Endodermal cell (in vitro differentiated cells): ENCODE measurements around the gene POMC. TPM values are rescaled to one million over a fixed set of nuclear protein-coding genes. Genes with fewer than 3 reads are reported as not detected.

Source experiments
- DNase-seq: peaks from one replicate; pipeline ENCODE4 v3.0.0-alpha.2; 2017
- H3K27ac ChIP-seq: 2 replicates; pipeline ENCODE4 v1.5.1; 2013; ENCODE audit warnings: mild to moderate bottlenecking, low read depth, low read length, moderate library complexity
- H3K27me3 ChIP-seq: 2 replicates; pipeline ENCODE4 v1.6.1; 2013; ENCODE audit warnings: mild to moderate bottlenecking, low read length, moderate library complexity; ENCODE audit not compliant: insufficient read depth, control insufficient read depth, poor library complexity, severe bottlenecking
- H3K36me3 ChIP-seq: 2 replicates; pipeline ENCODE4 v1.7.0; 2013; ENCODE audit warnings: mild to moderate bottlenecking, low read length, moderate library complexity; ENCODE audit not compliant: control insufficient read depth, insufficient read depth
- H3K4me1 ChIP-seq: one replicate; pipeline ENCODE4 v1.7.0; 2013; ENCODE audit warnings: low read length; ENCODE audit not compliant: control insufficient read depth, insufficient read depth
- H3K4me3 ChIP-seq: 2 replicates; pipeline ENCODE4 v1.5.1; 2013; ENCODE audit warnings: mild to moderate bottlenecking, low read length, moderate library complexity
- H3K9ac ChIP-seq: 2 replicates; pipeline ENCODE4 v1.6.1; 2013; ENCODE audit warnings: mild to moderate bottlenecking, low read length, moderate library complexity; ENCODE audit not compliant: poor library complexity, severe bottlenecking; ENCODE audit errors: extremely low read depth
- H3K9me3 ChIP-seq: 2 replicates; pipeline ENCODE4 v1.6.1; 2013; ENCODE audit warnings: mild to moderate bottlenecking, low read length, moderate library complexity; ENCODE audit not compliant: control insufficient read depth
- H3K27ac Mint-ChIP-seq: 2 replicates; pipeline ENCODE4 v1.8.0; 2020; ENCODE audit warnings: mixed read lengths
- H3K27me3 Mint-ChIP-seq: 2 replicates; pipeline ENCODE4 v1.8.0; 2021; ENCODE audit warnings: mild to moderate bottlenecking, mixed read lengths; ENCODE audit not compliant: insufficient read depth
- H3K36me3 Mint-ChIP-seq: 2 replicates; pipeline ENCODE4 v1.8.0; 2020; ENCODE audit warnings: low read depth, mixed read lengths
- H3K4me1 Mint-ChIP-seq: 2 replicates; pipeline ENCODE4 v1.8.0; 2020; ENCODE audit warnings: mixed read lengths
- H3K4me3 Mint-ChIP-seq: 2 replicates; pipeline ENCODE4 v1.8.0; 2020; ENCODE audit warnings: mild to moderate bottlenecking, moderate library complexity, mixed read lengths
- H3K9me3 Mint-ChIP-seq: 2 replicates; pipeline ENCODE4 v1.8.0; 2020; ENCODE audit warnings: mild to moderate bottlenecking, mixed read lengths
- WGBS, 2 experiments: methylation state at CpG; one replicate each; pipeline versions ENCODE4 v1.1.5 to v1.1.7; 2013; ENCODE audit warnings: missing lambda C conversion rate in 2 of 2, mixed read lengths in 1 of 2; ENCODE audit not compliant: insufficient coverage in 1 of 2, insufficient read length in 1 of 2; 5-methylcytosine and 5-hydroxymethylcytosine counted together
- total RNA-seq, 2 donors: library from RNA; stranded (reverse); fragmentation: NEBNext Ultra II Directional in 1 of 2; extraction: Animal tissue kit (Norgen Biotek cat#: 25700) in 1 of 2; gene quantifications; 2 replicates in 1 of 2; 3 replicates in 1 of 2; pipeline ENCODE4 v1.2.1, GENCODE V29; 2021
- TF ChIP-seq, protein P1 (sequence below): fragments of 200-600 bp; sonication (generic); conservative IDR thresholded peaks from 2 replicates; pipeline ENCODE4 v1.5.0; 2021; ENCODE audit warnings: antibody characterized with exemption, mild to moderate bottlenecking

POMC gene
- total RNA-seq, 2 donors from 2014 or later = 10.9 to 14.5 TPM

DNA sequence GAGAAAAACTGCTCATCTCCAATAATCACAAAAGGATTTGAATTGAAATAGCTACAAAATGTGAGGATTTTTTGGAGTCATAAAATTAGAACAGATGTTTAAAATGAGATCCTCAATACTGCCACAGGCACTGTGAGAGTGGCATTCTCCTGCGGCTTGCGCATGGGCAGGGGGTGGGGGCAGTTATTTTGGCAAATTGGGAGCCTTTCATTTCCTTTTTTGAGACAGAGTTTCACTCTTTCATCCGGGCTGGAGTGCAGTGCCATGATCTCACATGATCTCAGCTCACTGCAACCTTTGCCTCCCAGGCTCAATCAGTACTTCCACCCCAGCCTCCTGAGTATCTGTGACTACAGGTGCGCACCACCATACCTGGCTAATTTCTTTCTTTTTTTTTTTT is 42.4 kb downstream of the POMC start:
- H3K27me3 ChIP-seq = no peaks in the 10 kb centered on the region
- H3K36me3 ChIP-seq = peaks cover 3% of the 10 kb centered on the region
- no peak overlapping the region for H3K9ac ChIP-seq
- H3K27ac ChIP-seq = no peak overlapping the region
- H3K4me1 ChIP-seq = peaks cover under 1% of the 10 kb centered on the region
- no peak overlapping the region for H3K4me3 ChIP-seq
- Mint-ChIP-seq H3K4me3 (no peak overlapping the region), H3K36me3 (peaks cover 7% of the 10 kb centered on the region), H3K9me3 (no peaks in the 10 kb centered on the region), H3K4me1 (no peaks in the 10 kb centered on the region), H3K27ac (no peak overlapping the region), H3K27me3 (peaks cover 5% of the 10 kb centered on the region)
- no peak for DNase-seq
- TF ChIP-seq, protein P1, sequence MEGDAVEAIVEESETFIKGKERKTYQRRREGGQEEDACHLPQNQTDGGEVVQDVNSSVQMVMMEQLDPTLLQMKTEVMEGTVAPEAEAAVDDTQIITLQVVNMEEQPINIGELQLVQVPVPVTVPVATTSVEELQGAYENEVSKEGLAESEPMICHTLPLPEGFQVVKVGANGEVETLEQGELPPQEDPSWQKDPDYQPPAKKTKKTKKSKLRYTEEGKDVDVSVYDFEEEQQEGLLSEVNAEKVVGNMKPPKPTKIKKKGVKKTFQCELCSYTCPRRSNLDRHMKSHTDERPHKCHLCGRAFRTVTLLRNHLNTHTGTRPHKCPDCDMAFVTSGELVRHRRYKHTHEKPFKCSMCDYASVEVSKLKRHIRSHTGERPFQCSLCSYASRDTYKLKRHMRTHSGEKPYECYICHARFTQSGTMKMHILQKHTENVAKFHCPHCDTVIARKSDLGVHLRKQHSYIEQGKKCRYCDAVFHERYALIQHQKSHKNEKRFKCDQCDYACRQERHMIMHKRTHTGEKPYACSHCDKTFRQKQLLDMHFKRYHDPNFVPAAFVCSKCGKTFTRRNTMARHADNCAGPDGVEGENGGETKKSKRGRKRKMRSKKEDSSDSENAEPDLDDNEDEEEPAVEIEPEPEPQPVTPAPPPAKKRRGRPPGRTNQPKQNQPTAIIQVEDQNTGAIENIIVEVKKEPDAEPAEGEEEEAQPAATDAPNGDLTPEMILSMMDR = no peak
- 86 to 96% methylated on average over 2 to 4 of the region's 4 CpGs for WGBS, 2 experiments
- no peaks in the 10 kb centered on the region for H3K9me3 ChIP-seq

DNA sequence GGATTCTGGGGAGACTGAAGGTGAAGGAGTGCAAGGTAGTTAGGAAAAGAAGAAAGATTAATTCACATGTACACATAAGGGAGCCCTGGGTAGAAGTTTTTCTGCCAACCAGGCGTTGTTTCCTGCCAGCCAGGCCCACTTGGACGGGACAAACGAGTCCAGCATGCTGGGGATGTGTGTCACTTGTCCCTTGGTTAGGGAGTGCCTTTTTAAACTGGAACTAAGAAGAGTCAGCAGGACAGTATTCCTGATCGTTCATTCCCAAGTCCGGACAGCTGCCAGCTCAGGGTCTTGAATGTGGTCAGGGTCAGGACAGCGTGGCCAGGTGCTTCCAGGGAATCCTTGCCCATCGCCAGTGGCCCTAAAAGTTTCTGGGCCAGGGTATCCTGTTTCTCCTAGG is 43.2 kb downstream of the POMC start:
- Histone ChIP-seq H3K27ac (no peak overlapping the region), H3K9ac (no peak overlapping the region), H3K4me3 (no peak overlapping the region), H3K4me1 (no peaks in the 10 kb centered on the region), H3K36me3 (peaks cover 3% of the 10 kb centered on the region), H3K9me3 (no peaks in the 10 kb centered on the region), H3K27me3 (no peaks in the 10 kb centered on the region)
- Mint-ChIP-seq H3K9me3 (no peaks in the 10 kb centered on the region), H3K27me3 (peaks cover 1% of the 10 kb centered on the region), H3K4me1 (no peaks in the 10 kb centered on the region), H3K27ac (no peak overlapping the region), H3K36me3 (peaks cover 7% of the 10 kb centered on the region), H3K4me3 (no peak overlapping the region)
- WGBS, 2 experiments = 91 to 95% methylated on average over 7 of the region's 7 CpGs
- DNase-seq = no peak
- TF ChIP-seq, protein P1 = no peak

- no peaks in the 10 kb centered on the region for H3K27me3 Mint-ChIP-seq
- peaks cover 7% of the 10 kb centered on the region for H3K36me3 Mint-ChIP-seq
- DNase-seq = no peak
- Histone ChIP-seq H3K9ac (no peak overlapping the region), H3K27me3 (no peaks in the 10 kb centered on the region), H3K36me3 (peaks cover 3% of the 10 kb centered on the region), H3K27ac (no peak overlapping the region), H3K9me3 (no peaks in the 10 kb centered on the region), H3K4me3 (no peak overlapping the region), H3K4me1 (no peaks in the 10 kb centered on the region)
- no peaks in the 10 kb centered on the region for H3K4me1 Mint-ChIP-seq
- no peak overlapping the region for H3K4me3 Mint-ChIP-seq
- no peak overlapping the region for H3K27ac Mint-ChIP-seq
- 57 to 89% methylated on average over 1 to 5 of the region's 5 CpGs for WGBS, 2 experiments
- no peaks in the 10 kb centered on the region for H3K9me3 Mint-ChIP-seq
- TF ChIP-seq, protein P1 = no peak
Measured at GRCh38 chr2:25123682-25124081, 44.7 kb downstream of the POMC start.
